Measurements from ENCODE around the gene SLC2A9.

DNA sequence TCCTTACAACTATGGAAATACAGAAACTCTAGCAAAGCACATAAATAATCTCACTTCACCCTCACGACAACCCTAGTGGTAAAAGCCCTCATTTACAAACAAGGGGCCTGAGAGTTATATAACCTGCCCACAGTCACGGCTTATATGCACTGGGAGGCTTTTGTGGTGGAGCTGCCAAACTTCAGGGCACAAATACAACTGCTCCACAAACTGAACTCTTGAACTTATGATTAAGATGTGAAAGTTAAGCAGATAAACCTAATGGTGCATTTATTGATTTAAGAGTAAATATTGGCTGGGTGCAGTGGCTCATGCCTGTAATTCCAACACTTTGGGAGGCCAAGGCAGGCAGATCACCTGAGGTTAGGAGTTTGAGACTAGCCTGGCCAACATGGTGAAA lies 19.0 kb downstream of the SLC2A9 start:
- TF ChIP-seq, protein P1, sequence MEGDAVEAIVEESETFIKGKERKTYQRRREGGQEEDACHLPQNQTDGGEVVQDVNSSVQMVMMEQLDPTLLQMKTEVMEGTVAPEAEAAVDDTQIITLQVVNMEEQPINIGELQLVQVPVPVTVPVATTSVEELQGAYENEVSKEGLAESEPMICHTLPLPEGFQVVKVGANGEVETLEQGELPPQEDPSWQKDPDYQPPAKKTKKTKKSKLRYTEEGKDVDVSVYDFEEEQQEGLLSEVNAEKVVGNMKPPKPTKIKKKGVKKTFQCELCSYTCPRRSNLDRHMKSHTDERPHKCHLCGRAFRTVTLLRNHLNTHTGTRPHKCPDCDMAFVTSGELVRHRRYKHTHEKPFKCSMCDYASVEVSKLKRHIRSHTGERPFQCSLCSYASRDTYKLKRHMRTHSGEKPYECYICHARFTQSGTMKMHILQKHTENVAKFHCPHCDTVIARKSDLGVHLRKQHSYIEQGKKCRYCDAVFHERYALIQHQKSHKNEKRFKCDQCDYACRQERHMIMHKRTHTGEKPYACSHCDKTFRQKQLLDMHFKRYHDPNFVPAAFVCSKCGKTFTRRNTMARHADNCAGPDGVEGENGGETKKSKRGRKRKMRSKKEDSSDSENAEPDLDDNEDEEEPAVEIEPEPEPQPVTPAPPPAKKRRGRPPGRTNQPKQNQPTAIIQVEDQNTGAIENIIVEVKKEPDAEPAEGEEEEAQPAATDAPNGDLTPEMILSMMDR (IDR thresholded peaks at IDR 0.05; ENCODE audit: poor library complexity, severe bottlenecking): no peak
- TF ChIP-seq EP300 (conservative IDR thresholded peaks at IDR 0.05; ENCODE audit: poor library complexity, severe bottlenecking): no peak
- TF ChIP-seq, protein P2, sequence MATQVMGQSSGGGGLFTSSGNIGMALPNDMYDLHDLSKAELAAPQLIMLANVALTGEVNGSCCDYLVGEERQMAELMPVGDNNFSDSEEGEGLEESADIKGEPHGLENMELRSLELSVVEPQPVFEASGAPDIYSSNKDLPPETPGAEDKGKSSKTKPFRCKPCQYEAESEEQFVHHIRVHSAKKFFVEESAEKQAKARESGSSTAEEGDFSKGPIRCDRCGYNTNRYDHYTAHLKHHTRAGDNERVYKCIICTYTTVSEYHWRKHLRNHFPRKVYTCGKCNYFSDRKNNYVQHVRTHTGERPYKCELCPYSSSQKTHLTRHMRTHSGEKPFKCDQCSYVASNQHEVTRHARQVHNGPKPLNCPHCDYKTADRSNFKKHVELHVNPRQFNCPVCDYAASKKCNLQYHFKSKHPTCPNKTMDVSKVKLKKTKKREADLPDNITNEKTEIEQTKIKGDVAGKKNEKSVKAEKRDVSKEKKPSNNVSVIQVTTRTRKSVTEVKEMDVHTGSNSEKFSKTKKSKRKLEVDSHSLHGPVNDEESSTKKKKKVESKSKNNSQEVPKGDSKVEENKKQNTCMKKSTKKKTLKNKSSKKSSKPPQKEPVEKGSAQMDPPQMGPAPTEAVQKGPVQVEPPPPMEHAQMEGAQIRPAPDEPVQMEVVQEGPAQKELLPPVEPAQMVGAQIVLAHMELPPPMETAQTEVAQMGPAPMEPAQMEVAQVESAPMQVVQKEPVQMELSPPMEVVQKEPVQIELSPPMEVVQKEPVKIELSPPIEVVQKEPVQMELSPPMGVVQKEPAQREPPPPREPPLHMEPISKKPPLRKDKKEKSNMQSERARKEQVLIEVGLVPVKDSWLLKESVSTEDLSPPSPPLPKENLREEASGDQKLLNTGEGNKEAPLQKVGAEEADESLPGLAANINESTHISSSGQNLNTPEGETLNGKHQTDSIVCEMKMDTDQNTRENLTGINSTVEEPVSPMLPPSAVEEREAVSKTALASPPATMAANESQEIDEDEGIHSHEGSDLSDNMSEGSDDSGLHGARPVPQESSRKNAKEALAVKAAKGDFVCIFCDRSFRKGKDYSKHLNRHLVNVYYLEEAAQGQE (IDR thresholded peaks at IDR 0.05; ENCODE audit: borderline replicate concordance): no peak
